Panc1 (cell line): Measurements from ENCODE around the gene TEX22.

Source experiments
- POLR2AphosphoS5 ChIP-seq: IDR thresholded peaks from 2 replicates; pipeline ENCODE4 v1.6.1; 2012; ENCODE audit warnings: mild to moderate bottlenecking, low read depth, low read length, moderate library complexity
- TCF7L2 ChIP-seq: IDR thresholded peaks from 2 replicates; pipeline ENCODE4 v1.6.1; 2011; ENCODE audit warnings: mild to moderate bottlenecking, low read depth, low read length, inconsistent platforms
- TF ChIP-seq, protein P1 (sequence below): fragments of 450-650 bp; IDR thresholded peaks from 2 replicates; pipeline ENCODE4 v1.5.1; 2017; ENCODE audit warnings: mild to moderate bottlenecking
- TF ChIP-seq, protein P2 (sequence below), 2 experiments: IDR thresholded peaks; 2 replicates each; pipeline ENCODE4 v1.6.1; 2011 to 2012; ENCODE audit warnings: low read depth in 2 of 2, control low read depth in 1 of 2, low read length in 1 of 2, mild to moderate bottlenecking in 1 of 2, moderate library complexity in 1 of 2; ENCODE audit not compliant: insufficient read depth in 1 of 2

DNA sequence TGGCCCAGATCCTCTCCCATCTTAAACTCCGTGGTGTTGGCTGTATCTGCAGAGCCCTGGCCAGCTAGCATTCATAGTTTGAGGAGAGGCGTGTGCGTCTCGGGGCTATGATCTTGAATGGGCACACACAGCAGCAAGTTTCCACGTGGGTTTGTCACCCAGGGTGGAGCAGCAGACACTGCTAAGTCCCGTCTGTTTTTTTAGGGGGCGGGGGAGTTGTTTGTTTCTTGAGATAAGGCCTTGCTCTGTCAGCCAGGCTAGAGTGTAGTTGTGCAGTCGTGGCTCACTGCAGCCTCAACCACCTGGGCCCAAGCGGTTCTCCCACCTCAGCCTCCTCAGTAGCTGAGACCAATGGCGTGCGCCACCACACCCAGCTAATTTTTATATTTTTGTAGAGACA is 20.1 kb upstream of the TEX22 start:
- TF ChIP-seq POLR2AphosphoS5 (no peak), TCF7L2 (no peak)
- TF ChIP-seq, protein P1, sequence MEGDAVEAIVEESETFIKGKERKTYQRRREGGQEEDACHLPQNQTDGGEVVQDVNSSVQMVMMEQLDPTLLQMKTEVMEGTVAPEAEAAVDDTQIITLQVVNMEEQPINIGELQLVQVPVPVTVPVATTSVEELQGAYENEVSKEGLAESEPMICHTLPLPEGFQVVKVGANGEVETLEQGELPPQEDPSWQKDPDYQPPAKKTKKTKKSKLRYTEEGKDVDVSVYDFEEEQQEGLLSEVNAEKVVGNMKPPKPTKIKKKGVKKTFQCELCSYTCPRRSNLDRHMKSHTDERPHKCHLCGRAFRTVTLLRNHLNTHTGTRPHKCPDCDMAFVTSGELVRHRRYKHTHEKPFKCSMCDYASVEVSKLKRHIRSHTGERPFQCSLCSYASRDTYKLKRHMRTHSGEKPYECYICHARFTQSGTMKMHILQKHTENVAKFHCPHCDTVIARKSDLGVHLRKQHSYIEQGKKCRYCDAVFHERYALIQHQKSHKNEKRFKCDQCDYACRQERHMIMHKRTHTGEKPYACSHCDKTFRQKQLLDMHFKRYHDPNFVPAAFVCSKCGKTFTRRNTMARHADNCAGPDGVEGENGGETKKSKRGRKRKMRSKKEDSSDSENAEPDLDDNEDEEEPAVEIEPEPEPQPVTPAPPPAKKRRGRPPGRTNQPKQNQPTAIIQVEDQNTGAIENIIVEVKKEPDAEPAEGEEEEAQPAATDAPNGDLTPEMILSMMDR = no peak
- TF ChIP-seq, protein P2, sequence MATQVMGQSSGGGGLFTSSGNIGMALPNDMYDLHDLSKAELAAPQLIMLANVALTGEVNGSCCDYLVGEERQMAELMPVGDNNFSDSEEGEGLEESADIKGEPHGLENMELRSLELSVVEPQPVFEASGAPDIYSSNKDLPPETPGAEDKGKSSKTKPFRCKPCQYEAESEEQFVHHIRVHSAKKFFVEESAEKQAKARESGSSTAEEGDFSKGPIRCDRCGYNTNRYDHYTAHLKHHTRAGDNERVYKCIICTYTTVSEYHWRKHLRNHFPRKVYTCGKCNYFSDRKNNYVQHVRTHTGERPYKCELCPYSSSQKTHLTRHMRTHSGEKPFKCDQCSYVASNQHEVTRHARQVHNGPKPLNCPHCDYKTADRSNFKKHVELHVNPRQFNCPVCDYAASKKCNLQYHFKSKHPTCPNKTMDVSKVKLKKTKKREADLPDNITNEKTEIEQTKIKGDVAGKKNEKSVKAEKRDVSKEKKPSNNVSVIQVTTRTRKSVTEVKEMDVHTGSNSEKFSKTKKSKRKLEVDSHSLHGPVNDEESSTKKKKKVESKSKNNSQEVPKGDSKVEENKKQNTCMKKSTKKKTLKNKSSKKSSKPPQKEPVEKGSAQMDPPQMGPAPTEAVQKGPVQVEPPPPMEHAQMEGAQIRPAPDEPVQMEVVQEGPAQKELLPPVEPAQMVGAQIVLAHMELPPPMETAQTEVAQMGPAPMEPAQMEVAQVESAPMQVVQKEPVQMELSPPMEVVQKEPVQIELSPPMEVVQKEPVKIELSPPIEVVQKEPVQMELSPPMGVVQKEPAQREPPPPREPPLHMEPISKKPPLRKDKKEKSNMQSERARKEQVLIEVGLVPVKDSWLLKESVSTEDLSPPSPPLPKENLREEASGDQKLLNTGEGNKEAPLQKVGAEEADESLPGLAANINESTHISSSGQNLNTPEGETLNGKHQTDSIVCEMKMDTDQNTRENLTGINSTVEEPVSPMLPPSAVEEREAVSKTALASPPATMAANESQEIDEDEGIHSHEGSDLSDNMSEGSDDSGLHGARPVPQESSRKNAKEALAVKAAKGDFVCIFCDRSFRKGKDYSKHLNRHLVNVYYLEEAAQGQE (IDR thresholded peaks at IDR 0.05; ENCODE audit: insufficient read depth in 1 of 2, low read depth in 2 of 2, low read length in 1 of 2) = no peak
